ENCODE measurements around the gene CDR2. TPM values are rescaled to one million over a fixed set of nuclear protein-coding genes. Genes with fewer than 3 reads are reported as not detected.

The CDR2 gene
- total and polyA plus RNA-seq, 9 of the 15 experiments (the other 6 are each of a cell fraction or from before 2014, with no cell fraction given): 4.6 to 30.3 (median 19.9) TPM

DNA sequence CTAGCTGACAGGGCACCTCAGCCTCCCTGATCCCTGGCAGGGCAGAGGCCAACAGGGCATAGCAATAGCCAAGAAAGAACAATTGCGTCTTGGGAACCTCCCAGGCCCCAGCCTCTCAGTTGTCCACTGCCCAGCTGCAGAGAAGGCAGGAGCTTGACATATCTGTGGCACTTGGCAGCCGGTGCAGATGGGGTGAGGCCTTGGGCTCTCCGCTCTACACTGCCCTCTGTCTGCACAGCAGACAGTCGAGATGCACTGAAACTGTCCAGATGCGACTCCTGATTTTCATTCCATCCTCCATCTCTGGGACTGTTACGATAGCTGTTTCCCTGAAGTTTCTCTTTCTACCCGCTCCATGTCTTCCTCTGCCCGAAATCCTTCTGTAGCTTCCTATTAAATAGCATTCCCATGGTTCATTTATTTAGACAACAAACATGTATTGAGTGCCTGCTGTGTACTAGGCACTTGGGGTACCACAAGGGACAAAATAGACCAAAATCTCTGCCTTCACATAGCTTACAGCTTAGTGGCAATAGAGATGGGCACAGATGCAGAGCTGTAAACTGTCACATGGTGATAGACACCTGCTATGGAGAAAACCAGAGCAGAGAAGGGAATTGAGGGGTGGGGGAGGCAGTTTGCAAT lies 73.9 kb downstream of the CDR2 start (continued):
- TF ChIP-seq, protein P1, sequence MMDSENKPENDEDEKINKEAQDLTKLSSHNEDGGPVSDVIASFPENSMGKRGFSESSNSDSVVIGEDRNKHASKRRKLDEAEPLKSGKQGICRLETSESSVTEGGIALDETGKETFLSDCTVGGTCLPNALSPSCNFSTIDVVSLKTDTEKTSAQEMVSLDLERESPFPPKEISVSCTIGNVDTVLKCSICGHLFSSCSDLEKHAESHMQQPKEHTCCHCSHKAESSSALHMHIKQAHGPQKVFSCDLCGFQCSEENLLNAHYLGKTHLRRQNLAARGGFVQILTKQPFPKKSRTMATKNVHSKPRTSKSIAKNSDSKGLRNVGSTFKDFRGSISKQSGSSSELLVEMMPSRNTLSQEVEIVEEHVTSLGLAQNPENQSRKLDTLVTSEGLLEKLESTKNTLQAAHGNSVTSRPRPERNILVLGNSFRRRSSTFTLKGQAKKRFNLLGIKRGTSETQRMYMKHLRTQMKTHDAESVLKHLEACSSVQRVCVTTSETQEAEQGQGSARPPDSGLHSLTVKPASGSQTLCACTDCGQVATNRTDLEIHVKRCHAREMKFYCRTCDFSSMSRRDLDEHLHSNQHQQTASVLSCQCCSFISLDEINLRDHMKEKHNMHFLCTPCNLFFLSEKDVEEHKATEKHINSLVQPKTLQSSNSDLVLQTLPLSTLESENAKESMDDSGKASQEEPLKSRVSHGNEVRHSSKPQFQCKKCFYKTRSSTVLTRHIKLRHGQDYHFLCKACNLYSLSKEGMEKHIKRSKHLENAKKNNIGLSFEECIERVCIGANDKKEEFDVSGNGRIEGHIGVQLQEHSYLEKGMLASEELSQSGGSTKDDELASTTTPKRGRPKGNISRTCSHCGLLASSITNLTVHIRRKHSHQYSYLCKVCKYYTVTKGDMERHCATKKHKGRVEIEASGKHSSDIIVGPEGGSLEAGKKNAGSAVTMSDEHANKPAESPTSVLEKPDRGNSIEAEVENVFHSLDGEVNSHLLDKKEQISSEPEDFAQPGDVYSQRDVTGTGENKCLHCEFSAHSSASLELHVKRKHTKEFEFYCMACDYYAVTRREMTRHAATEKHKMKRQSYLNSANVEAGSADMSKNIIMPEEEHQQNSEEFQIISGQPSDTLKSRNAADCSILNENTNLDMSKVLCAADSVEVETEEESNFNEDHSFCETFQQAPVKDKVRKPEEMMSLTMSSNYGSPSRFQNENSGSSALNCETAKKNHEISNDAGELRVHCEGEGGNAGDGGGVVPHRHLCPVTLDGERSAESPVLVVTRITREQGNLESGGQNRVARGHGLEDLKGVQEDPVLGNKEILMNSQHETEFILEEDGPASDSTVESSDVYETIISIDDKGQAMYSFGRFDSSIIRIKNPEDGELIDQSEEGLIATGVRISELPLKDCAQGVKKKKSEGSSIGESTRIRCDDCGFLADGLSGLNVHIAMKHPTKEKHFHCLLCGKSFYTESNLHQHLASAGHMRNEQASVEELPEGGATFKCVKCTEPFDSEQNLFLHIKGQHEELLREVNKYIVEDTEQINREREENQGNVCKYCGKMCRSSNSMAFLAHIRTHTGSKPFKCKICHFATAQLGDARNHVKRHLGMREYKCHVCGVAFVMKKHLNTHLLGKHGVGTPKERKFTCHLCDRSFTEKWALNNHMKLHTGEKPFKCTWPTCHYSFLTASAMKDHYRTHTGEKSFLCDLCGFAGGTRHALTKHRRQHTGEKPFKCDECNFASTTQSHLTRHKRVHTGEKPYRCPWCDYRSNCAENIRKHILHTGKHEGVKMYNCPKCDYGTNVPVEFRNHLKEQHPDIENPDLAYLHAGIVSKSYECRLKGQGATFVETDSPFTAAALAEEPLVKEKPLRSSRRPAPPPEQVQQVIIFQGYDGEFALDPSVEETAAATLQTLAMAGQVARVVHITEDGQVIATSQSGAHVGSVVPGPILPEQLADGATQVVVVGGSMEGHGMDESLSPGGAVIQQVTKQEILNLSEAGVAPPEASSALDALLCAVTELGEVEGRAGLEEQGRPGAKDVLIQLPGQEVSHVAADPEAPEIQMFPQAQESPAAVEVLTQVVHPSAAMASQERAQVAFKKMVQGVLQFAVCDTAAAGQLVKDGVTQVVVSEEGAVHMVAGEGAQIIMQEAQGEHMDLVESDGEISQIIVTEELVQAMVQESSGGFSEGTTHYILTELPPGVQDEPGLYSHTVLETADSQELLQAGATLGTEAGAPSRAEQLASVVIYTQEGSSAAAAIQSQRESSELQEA (IDR thresholded peaks at IDR 0.05; ENCODE audit: low read depth): no peak
- TF ChIP-seq, protein P2, sequence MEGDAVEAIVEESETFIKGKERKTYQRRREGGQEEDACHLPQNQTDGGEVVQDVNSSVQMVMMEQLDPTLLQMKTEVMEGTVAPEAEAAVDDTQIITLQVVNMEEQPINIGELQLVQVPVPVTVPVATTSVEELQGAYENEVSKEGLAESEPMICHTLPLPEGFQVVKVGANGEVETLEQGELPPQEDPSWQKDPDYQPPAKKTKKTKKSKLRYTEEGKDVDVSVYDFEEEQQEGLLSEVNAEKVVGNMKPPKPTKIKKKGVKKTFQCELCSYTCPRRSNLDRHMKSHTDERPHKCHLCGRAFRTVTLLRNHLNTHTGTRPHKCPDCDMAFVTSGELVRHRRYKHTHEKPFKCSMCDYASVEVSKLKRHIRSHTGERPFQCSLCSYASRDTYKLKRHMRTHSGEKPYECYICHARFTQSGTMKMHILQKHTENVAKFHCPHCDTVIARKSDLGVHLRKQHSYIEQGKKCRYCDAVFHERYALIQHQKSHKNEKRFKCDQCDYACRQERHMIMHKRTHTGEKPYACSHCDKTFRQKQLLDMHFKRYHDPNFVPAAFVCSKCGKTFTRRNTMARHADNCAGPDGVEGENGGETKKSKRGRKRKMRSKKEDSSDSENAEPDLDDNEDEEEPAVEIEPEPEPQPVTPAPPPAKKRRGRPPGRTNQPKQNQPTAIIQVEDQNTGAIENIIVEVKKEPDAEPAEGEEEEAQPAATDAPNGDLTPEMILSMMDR (IDR thresholded peaks at IDR 0.05 in 2 of 3, conservative IDR thresholded peaks at IDR 0.05 in 1 of 3; ENCODE audit: insufficient read depth in 2 of 3, low read depth in 1 of 3, low read length in 3 of 3): peak; percentile 49 to 71 (median 59)
